Urinary bladder (tissue), 4 donors: ENCODE measurements around the gene OTUD1. TPM values are rescaled to one million over a fixed set of nuclear protein-coding genes. Genes with fewer than 3 reads are reported as not detected.

ENCODE experiments used
- DNase-seq: peaks from one replicate; pipeline ENCODE4 v3.0.0-alpha.2; 2015; ENCODE audit errors: extremely low spot score
- H3K27ac ChIP-seq: one replicate; pipeline ENCODE4 v1.5.1; 2013; ENCODE audit warnings: low read depth, mild to moderate bottlenecking, moderate library complexity
- H3K36me3 ChIP-seq: one replicate; pipeline ENCODE4 v1.6.1; 2013; ENCODE audit warnings: mild to moderate bottlenecking, moderate library complexity; ENCODE audit not compliant: insufficient read depth
- H3K4me1 ChIP-seq: one replicate; pipeline ENCODE4 v1.6.1; 2013; ENCODE audit warnings: mild to moderate bottlenecking, moderate library complexity; ENCODE audit not compliant: insufficient read depth
- H3K4me3 ChIP-seq: one replicate; pipeline ENCODE4 v1.5.1; 2013; ENCODE audit warnings: low read depth, low read length
- WGBS: extraction: QIAGEN DNeasy Blood & Tissue Kit; methylation state at CpG from one replicate; pipeline ENCODE4 v1.1.7; 2013; 5-methylcytosine and 5-hydroxymethylcytosine counted together
- polyA plus RNA-seq: library from polyadenylated mRNA; stranded (reverse); fragments of 200-250 nt; gene quantifications from one replicate; pipeline ENCODE4 v1.2.3, GENCODE V29; 2013
- total RNA-seq: library from RNA; depleted of rRNA; stranded (reverse); fragments of >200 nt; gene quantifications from one replicate; pipeline ENCODE4 v1.2.3, GENCODE V29; 2014
- donor health status: healthy with polysubstance abuse.
- donor health status: healthy.

The OTUD1 gene
- total and polyA plus RNA-seq, 2 donors, result 9.8 to 13.5 TPM

GRCh38 chr10:23459308-23459939, 20.5 kb downstream of the OTUD1 start:
- 81% methylated on average over 6 of the region's 6 CpGs for WGBS
- H3K27ac ChIP-seq, result no peak overlapping the region
- no peak for DNase-seq
- no peaks in the 10 kb centered on the region for H3K36me3 ChIP-seq
- H3K4me3 ChIP-seq, result no peak overlapping the region
- H3K4me1 ChIP-seq, result no peaks in the 10 kb centered on the region

- 68% methylated on average over 2 of the region's 2 CpGs for WGBS
- no peak overlapping the region for H3K4me3 ChIP-seq
- no peak overlapping the region for H3K27ac ChIP-seq
- H3K4me1 ChIP-seq, result no peaks in the 10 kb centered on the region
- H3K36me3 ChIP-seq, result no peaks in the 10 kb centered on the region
- DNase-seq, result no peak
Observed at GRCh38 chr10:23461557-23461956, 22.7 kb downstream of the OTUD1 start.

GRCh38 chr10:23467012-23467411, 28.1 kb downstream of the OTUD1 start:
- no peak overlapping the region for H3K27ac ChIP-seq
- no peak for DNase-seq
- H3K36me3 ChIP-seq, result no peaks in the 10 kb centered on the region
- H3K4me1 ChIP-seq, result no peaks in the 10 kb centered on the region
- no peak overlapping the region for H3K4me3 ChIP-seq
- 81% methylated on average over 4 of the region's 4 CpGs for WGBS

GRCh38 chr10:23467548-23467947, 28.7 kb downstream of the OTUD1 start:
- Histone ChIP-seq H3K4me3 (no peak overlapping the region), H3K4me1 (no peaks in the 10 kb centered on the region), H3K36me3 (no peaks in the 10 kb centered on the region), H3K27ac (no peak overlapping the region)
- 69% methylated on average over 3 of the region's 3 CpGs for WGBS
- no peak for DNase-seq

GRCh38 chr10:23469596-23470237, 30.8 kb downstream of the OTUD1 start:
- DNase-seq, result no peak
- no peak overlapping the region for H3K4me3 ChIP-seq
- H3K36me3 ChIP-seq, result no peaks in the 10 kb centered on the region
- WGBS, result 28% methylated on average over 1 of the region's 1 CpG
- H3K4me1 ChIP-seq, result no peaks in the 10 kb centered on the region
- H3K27ac ChIP-seq, result no peak overlapping the region

GRCh38 chr10:23472181-23472580, 33.3 kb downstream of the OTUD1 start:
- H3K4me3 ChIP-seq, result no peak overlapping the region
- no peak for DNase-seq
- H3K27ac ChIP-seq, result no peak overlapping the region
- no peaks in the 10 kb centered on the region for H3K36me3 ChIP-seq
- 79% methylated on average over 8 of the region's 8 CpGs for WGBS
- no peaks in the 10 kb centered on the region for H3K4me1 ChIP-seq

GRCh38 chr10:23474081-23474480, 35.2 kb downstream of the OTUD1 start:
- no peak overlapping the region for H3K4me3 ChIP-seq
- WGBS, result 92% methylated on average over 2 of the region's 2 CpGs
- H3K27ac ChIP-seq, result no peak overlapping the region
- DNase-seq, result no peak
- no peaks in the 10 kb centered on the region for H3K4me1 ChIP-seq
- no peaks in the 10 kb centered on the region for H3K36me3 ChIP-seq

- WGBS, result 93% methylated on average over 4 of the region's 4 CpGs
- Histone ChIP-seq H3K36me3 (no peaks in the 10 kb centered on the region), H3K4me1 (no peaks in the 10 kb centered on the region)
Observed at GRCh38 chr10:23474626-23475025, 35.8 kb downstream of the OTUD1 start.

GRCh38 chr10:23478570-23478969, 39.7 kb downstream of the OTUD1 start:
- H3K4me3 ChIP-seq, result no peak overlapping the region
- 91% methylated on average over 5 of the region's 5 CpGs for WGBS
- no peak for DNase-seq
- H3K36me3 ChIP-seq, result no peaks in the 10 kb centered on the region
- no peak overlapping the region for H3K27ac ChIP-seq
- no peaks in the 10 kb centered on the region for H3K4me1 ChIP-seq

More at GRCh38 chr10:23474626-23475025, 35.8 kb downstream of the OTUD1 start:
- Histone ChIP-seq H3K4me3 (no peak overlapping the region), H3K27ac (no peak overlapping the region)
- no peak for DNase-seq

- H3K36me3 ChIP-seq, result no peaks in the 10 kb centered on the region
- no peak for DNase-seq
- H3K4me1 ChIP-seq, result no peaks in the 10 kb centered on the region
- WGBS, result 75% methylated on average over 3 of the region's 3 CpGs
- H3K27ac ChIP-seq, result no peak overlapping the region
- no peak overlapping the region for H3K4me3 ChIP-seq
Observed at GRCh38 chr10:23479798-23480473, 41.1 kb downstream of the OTUD1 start.

GRCh38 chr10:23481363-23481961, 42.6 kb downstream of the OTUD1 start:
- Histone ChIP-seq H3K4me1 (no peaks in the 10 kb centered on the region), H3K4me3 (no peak overlapping the region), H3K36me3 (no peaks in the 10 kb centered on the region), H3K27ac (no peak overlapping the region)
- no peak for DNase-seq
- 72% methylated on average over 3 of the region's 3 CpGs for WGBS

- Histone ChIP-seq H3K4me3 (no peak overlapping the region), H3K36me3 (no peaks in the 10 kb centered on the region), H3K4me1 (no peaks in the 10 kb centered on the region), H3K27ac (no peak overlapping the region)
- no peak for DNase-seq
- WGBS, result 70% methylated on average over 3 of the region's 3 CpGs
Observed at GRCh38 chr10:23490115-23490514, 51.2 kb downstream of the OTUD1 start.
